AG04450 (cell line): ENCODE data around the gene ASB13. TPM values are rescaled to one million over a fixed set of nuclear protein-coding genes. Genes with fewer than 3 reads are reported as not detected.

ENCODE experiments used
- CTCF ChIA-PET: fragments of 300-600, 350-600 bp; formaldehyde crosslinking; extraction: SDS; loops from one replicate; lab custom pipeline; 2022; ENCODE audit warnings: antibody characterized with exemption, inconsistent platforms; lab: Charles Lee
- POLR2A ChIA-PET: fragments of 350-600 bp; formaldehyde crosslinking; extraction: SDS; loops from one replicate; lab custom pipeline; 2021; ENCODE audit warnings: antibody characterized with exemption, inconsistent platforms; lab: Yijun Ruan, JAX
- DNase-seq: peaks from one replicate; pipeline ENCODE4 v3.0.0-alpha.2; 2011; ENCODE audit warnings: low read depth, low spot score
- H3K27ac ChIP-seq: one replicate; pipeline ENCODE4 v1.5.1; 2012; ENCODE audit warnings: low read depth, low read length, control low read depth
- H3K27me3 ChIP-seq: one replicate; pipeline ENCODE4 v1.6.0; 2012; ENCODE audit warnings: low read length; ENCODE audit not compliant: control insufficient read depth, insufficient read depth
- H3K4me3 ChIP-seq: 2 replicates; pipeline ENCODE4 v1.5.1; 2011; ENCODE audit warnings: mild to moderate bottlenecking, low read depth, low read length, control low read depth
- H3K9me3 ChIP-seq: 2 replicates; pipeline ENCODE4 v1.5.1; 2012; ENCODE audit warnings: low read length; ENCODE audit not compliant: control insufficient read depth, insufficient read depth
- polyA minus RNA-seq: library from RNA; depleted of rRNA, polyadenylated mRNA; stranded (reverse); fragments of >200 nt; gene quantifications from 2 replicates; pipeline ENCODE4 v1.2.3, GENCODE V29; 2011; rRNA and poly(A)+ RNA removed
- polyA plus RNA-seq: library from polyadenylated mRNA; depleted of rRNA; stranded (reverse); fragments of >200 nt; gene quantifications from 2 replicates; pipeline ENCODE4 v1.2.3, GENCODE V29; 2011; rRNA removed
- TF ChIP-seq, protein P1 (sequence below): IDR thresholded peaks from 2 replicates; pipeline ENCODE4 v1.5.1; 2011; ENCODE audit warnings: low read depth, low read length, control low read depth, inconsistent platforms

Gene ASB13
- 4.0 and 4.3 TPM in 2 replicates for polyA plus RNA-seq
- polyA minus RNA-seq = 5.0 and 5.7 TPM in 2 replicates

DNA sequence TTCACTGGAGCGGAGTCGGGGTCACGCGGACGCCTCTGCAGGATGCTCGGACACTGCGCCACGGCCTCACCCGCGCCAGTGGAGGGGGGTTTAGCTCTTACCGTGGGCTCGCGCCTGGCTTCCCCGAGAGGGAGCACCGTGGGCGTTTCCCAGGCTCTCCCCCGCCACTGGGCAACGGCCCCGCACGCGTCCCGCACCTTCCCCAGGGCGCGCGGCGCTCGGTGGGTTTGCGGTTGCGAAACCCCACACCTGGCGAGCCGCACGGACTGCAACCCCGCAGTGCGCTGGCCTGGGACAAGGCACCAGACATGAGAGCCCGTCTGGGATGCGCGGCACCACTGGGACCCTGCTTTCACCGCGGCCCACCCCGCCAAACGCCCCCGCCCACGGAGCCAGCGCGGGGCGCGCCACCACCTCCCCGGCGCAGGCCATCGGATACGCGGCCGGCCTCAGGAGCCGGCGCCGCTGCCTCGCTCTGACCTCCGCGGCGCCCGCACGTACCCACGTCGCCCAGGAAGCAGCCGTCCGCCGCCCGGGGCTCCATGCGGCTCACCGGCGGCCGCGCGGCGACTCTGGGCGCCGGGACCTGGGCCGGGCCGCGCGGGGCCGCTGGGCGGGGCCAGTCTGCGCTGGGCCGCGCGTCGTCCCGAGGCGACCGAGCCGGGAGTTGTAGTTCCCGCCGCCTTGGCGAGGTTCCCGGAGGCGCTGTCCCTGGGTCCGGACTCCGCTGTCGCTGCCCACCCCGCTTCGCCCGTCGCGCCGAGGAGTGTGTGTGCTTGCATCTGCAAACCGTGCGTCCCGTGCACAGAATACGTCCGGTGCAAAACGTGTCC lies at the start of gene ASB13:
Gene ASB13, minus strand, starts transcription at position 588 of the 833 bp plus-strand sequence. Its CDS starts 44 bp downstream, at position 544.
- ChIA-PET CTCF (interaction anchor here (1.8 kb wide), 1 partner anchor 36 kb away, joined by 10 read pairs; no protein-coding TSS in a partner anchor), POLR2A (no interaction called here)
- DNase-seq = no peak
- H3K27me3 ChIP-seq = peaks cover 15% of the 10 kb centered on the region
- TF ChIP-seq, protein P1, sequence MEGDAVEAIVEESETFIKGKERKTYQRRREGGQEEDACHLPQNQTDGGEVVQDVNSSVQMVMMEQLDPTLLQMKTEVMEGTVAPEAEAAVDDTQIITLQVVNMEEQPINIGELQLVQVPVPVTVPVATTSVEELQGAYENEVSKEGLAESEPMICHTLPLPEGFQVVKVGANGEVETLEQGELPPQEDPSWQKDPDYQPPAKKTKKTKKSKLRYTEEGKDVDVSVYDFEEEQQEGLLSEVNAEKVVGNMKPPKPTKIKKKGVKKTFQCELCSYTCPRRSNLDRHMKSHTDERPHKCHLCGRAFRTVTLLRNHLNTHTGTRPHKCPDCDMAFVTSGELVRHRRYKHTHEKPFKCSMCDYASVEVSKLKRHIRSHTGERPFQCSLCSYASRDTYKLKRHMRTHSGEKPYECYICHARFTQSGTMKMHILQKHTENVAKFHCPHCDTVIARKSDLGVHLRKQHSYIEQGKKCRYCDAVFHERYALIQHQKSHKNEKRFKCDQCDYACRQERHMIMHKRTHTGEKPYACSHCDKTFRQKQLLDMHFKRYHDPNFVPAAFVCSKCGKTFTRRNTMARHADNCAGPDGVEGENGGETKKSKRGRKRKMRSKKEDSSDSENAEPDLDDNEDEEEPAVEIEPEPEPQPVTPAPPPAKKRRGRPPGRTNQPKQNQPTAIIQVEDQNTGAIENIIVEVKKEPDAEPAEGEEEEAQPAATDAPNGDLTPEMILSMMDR = no peak
- H3K9me3 ChIP-seq = no peaks in the 10 kb centered on the region; the same call in 1 of the 2 replicates
- H3K4me3 ChIP-seq = peak within 1 kb of the TSS; percentile 79
- H3K27ac ChIP-seq = no peak within 1 kb of the TSS

- Histone ChIP-seq H3K27me3 (no peaks in the 10 kb centered on the region), H3K9me3 (no peaks in the 10 kb centered on the region), H3K27ac (no peak overlapping the region), H3K4me3 (no peak overlapping the region)
- CTCF ChIA-PET = no interaction called here
- POLR2A ChIA-PET = no interaction called here
- DNase-seq = no peak
- TF ChIP-seq, protein P1 = no peak
Observed at GRCh38 chr10:5711642-5712041, 45.2 kb upstream of the ASB13 start.

- Histone ChIP-seq H3K4me3 (no peak overlapping the region), H3K27ac (no peak overlapping the region), H3K27me3 (no peaks in the 10 kb centered on the region), H3K9me3 (no peaks in the 10 kb centered on the region)
- TF ChIP-seq, protein P1 = no peak
- no peak for DNase-seq
- ChIA-PET CTCF (interaction anchor here (1.0 kb wide), 1 partner anchor 81 kb away, joined by 4 read pairs; no protein-coding TSS in a partner anchor), POLR2A (no interaction called here)
Observed at GRCh38 chr10:5710859-5711258, 44.5 kb upstream of the ASB13 start.

DNA sequence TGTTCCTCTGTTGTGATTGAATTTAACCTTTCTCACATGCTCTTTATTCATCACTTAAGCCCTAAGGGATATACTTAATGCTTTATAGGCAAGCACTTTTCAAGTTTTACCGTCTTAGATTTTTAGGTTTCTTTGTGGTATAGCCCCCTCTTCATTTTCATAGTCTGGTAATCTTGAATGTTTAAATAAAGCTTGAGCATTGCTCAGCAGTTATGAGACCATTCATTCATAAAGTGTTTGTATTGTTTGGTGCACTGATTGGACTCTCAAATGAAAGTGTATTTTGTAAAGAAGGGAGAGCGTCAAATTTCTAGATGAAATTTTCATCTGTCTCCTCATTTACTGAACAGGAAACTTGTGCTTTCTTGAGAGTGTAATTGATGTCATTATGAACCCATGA lies 43.5 kb upstream of the ASB13 start:
- no peak for DNase-seq
- Histone ChIP-seq H3K4me3 (no peak overlapping the region), H3K27me3 (no peaks in the 10 kb centered on the region), H3K27ac (no peak overlapping the region), H3K9me3 (no peaks in the 10 kb centered on the region)
- POLR2A ChIA-PET = no interaction called here
- CTCF ChIA-PET = no interaction called here
- TF ChIP-seq, protein P1 = no peak

DNA sequence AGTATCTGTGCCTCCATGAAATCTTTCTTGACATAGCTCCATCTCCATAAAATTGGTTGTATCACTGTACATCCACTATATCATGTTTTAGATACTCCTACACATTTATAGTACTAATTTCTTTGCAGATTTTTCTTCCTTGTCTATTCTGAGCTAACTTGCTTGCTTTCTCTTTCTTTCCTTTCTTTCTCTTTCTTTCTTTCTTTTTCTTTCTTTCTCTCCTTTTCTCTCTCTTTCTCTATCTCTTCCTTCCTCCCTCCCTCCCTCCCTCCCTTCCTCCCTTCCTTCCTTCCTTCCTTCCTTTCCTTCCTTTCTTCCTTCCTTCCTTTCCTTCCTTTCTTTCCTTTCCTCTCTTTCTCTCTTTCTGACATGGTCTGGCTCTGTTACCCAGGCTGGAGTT lies 42.0 kb upstream of the ASB13 start:
- Histone ChIP-seq H3K27ac (no peak overlapping the region), H3K27me3 (no peaks in the 10 kb centered on the region), H3K9me3 (no peaks in the 10 kb centered on the region), H3K4me3 (no peak overlapping the region)
- POLR2A ChIA-PET = no interaction called here
- DNase-seq = no peak
- TF ChIP-seq, protein P1 = no peak
- CTCF ChIA-PET = interaction anchor here (0.6 to 1.9 kb wide), 2 partner anchors 72 to 79 kb away, joined by 5 to 6 read pairs; no protein-coding TSS in a partner anchor
